AG10803 (cell line): ENCODE data around the gene PPP1R1C.
A peak's percentile ranks its signal among the peaks of the same experiment; 100 is the strongest.

Experiments used
- DNase-seq: peaks from one replicate; pipeline ENCODE4 v3.0.0; 2010; ENCODE audit warnings: low read depth
- H3K4me3 ChIP-seq: 2 replicates; pipeline ENCODE4 v1.5.1; 2011; ENCODE audit warnings: mild to moderate bottlenecking, low read length, control low read depth
- TF ChIP-seq, protein P1 (sequence below): conservative IDR thresholded peaks from 2 replicates; pipeline ENCODE4 v1.5.1; 2011; ENCODE audit warnings: mild to moderate bottlenecking, low read length, control low read depth, inconsistent platforms

PPP1R1C gene

DNA sequence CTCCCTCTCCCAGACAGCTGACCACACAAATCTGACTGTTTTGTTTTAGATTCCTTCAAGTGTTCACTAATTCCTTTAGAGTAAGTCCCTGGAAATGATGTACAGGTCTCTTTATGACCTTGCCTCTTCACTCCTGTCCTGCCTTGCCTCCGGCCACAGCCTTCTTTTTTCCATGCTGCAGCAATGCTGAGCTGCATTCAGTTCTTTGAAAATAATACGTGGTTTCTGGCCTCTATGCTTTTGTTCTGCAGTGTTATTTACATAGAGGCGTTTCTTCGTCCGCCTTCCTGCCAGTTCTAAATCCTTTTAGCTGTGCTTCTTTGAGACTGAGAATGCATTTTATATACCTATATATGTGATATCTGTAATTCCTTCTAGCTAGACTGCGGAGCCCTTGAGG is 87.2 kb downstream of the PPP1R1C start:
- no peak for DNase-seq
- TF ChIP-seq, protein P1, sequence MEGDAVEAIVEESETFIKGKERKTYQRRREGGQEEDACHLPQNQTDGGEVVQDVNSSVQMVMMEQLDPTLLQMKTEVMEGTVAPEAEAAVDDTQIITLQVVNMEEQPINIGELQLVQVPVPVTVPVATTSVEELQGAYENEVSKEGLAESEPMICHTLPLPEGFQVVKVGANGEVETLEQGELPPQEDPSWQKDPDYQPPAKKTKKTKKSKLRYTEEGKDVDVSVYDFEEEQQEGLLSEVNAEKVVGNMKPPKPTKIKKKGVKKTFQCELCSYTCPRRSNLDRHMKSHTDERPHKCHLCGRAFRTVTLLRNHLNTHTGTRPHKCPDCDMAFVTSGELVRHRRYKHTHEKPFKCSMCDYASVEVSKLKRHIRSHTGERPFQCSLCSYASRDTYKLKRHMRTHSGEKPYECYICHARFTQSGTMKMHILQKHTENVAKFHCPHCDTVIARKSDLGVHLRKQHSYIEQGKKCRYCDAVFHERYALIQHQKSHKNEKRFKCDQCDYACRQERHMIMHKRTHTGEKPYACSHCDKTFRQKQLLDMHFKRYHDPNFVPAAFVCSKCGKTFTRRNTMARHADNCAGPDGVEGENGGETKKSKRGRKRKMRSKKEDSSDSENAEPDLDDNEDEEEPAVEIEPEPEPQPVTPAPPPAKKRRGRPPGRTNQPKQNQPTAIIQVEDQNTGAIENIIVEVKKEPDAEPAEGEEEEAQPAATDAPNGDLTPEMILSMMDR: no peak
- no peak overlapping the region for H3K4me3 ChIP-seq

DNA sequence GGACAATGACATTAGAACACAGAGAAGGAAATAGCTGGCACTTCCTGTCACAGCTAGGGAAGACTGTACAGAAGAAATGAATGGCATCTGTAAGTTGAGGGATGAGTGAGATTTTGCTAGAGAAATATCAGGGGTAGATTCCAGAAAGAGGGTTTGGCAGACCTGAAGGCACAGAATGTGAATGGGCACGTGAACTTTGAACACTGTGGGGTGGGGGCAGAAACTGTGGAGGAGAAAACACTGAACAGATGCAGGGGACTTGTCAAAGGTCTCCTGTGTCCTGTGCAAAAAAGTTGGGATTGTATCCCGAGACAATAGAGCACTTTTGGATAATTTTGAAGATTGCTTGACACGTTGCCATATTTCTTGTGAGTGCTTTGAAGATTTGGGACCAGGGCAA is 88.0 kb downstream of the PPP1R1C start:
- no peak for DNase-seq
- TF ChIP-seq, protein P1: no peak

DNA sequence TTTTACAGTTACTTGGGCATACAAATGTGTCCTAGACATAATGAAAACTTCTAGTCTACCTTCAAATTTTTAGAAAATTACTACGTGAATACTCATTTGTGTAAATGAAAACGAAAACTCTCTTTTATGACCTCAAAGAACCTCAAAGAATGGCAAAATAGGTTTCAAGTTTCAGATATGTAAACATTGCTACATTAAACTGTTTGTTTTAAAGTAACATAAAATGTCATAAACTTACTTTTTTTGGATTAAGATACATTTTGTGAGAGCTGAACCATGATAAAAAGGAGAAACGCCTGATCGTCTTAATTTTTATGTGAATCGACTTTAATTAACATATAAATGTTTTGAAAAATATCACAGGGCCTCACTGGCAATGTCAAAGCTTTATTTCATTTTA is 91.4 kb downstream of the PPP1R1C start:
- H3K4me3 ChIP-seq: no peak overlapping the region
- DNase-seq: no peak
- TF ChIP-seq, protein P1: no peak

More for the DNA sequence above, 88.0 kb downstream of the PPP1R1C start:
- no peak overlapping the region for H3K4me3 ChIP-seq

DNA sequence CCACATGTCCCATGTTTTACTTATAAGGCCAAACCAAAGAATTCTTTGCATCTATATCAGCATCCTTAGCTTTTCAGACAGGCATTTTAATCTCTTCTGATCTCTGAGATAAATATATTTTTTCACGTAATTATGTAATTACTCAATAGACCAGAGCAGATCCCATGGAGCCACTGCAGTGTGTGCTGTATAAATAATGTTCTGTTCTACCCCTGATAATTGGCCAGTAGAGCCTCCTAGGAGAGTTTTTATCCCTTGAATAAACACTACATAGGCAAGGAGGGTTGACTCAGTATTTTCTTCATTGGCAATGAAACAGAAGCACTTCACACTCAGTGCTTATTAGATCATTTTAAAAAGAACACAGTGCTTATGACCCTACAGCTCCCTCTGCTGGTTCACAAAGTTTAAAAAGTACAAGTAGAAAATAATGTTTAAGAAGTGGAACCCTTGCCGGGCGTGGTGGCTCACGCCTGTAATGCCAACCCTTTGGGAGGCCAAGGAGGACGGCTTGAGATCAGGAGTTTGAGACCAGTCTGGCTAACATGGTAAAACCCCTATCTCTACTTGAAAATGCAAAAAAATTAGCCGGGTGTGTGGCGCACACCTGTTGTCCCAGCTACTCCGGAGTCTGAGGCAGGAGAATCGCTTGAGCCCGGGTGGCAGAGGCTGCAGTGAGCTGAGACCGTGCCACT is 91.9 kb downstream of the PPP1R1C start:
- peak; percentile 77 for DNase-seq
- TF ChIP-seq, protein P1: peak; percentile 72
- H3K4me3 ChIP-seq: no peak overlapping the region

DNA sequence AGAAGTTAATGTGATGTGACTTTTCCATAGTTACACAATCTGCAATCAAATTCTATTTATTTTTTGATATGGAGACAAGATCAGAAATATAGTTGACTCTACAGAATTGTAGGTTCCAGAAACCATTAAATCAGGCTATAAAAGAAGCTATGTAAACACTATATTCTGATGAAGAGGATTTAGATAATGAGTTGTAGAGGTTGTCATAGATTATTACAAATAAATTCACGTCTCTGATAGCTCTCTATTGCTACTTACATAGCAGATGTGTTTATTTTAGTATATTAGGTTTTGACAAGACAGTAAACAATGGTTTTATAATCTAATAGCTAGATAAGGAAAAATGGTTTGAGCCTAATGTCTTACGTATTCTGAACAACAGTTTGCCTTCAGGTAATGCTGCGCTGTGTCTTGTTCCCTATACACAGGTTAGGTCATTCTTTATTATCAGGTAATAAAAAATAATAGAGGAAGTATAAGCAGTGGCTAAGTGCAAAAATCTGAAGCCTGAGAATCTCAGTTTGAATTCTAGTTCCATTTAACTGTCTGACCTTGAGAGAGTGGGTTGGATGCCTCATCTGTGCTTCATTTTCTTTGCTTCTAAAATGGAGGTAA is 93.4 kb downstream of the PPP1R1C start:
- no peak overlapping the region for H3K4me3 ChIP-seq
- TF ChIP-seq, protein P1: no peak
- DNase-seq: no peak

DNA sequence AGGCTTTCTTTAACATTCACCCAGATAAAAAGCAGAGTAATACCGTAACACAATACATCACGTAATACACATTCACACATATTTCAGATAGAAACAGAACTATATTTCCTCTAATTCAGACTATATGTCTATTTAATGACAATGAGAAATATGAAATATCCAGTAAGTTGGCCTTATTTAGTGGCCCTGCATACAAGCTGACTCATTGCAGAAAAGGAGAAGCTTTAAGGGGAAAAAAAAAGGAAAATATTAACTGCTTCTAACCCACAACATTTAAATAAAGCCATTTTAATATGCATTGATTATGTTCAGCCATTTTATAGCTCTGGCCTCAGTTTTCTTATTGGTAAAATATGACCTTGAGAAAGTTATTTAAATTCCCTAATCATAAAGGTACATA is 94.8 kb downstream of the PPP1R1C start:
- DNase-seq: no peak
- TF ChIP-seq, protein P1: no peak
- H3K4me3 ChIP-seq: no peak overlapping the region
